Kasumi-1 (cell line): Measurements from ENCODE around the gene ZFAND2B.

Source experiments
- DNase-seq, 2 experiments: peaks; one replicate each; lab custom pipeline; 2025; lab: John Stamatoyannopoulos, UW

The ZFAND2B gene

DNA sequence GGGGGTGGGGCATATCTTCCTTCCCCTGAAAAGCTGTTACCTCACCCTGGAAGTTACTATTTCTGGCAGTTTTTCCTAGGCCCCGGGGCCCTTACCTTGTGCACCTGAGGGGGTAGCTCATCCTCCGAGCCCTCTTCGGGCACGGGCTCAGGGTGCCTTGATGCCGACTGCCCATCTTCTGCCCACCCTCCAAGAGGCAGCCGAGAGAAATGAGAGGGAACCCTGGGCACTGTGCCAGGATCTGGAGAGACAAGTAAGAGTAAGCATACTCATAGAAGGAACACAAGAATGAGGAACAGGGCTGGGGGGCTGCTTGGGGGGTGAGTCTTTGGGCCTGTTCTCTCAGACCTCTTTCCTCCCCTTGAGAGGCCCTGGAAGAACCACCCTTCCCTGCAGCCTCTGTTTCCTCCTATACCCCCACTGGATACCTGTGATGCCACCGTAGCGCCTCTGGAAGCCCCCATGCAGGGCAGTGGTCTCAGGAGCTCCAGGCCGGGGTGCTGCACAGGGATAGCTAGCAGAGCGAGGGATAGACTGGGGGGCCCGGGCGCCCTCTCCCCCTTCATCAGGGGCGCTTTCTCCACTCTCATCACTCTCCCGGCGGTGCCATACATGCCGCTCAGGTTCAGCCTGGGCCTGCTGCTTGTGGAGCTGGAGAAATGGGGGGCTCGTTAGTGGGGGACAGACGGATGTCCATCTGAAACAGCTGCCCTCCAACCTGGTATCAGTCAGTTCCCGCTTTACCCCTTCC lies 14.2 kb downstream of the ZFAND2B start:
- DNase-seq, result peak in 1 of 2 experiments; percentile 0

GRCh38 chr2:219221957-219222518 lies 15.5 kb downstream of the ZFAND2B start:
- DNase-seq, result no peak

- no peak for DNase-seq
These were observed 17.4 kb downstream of the ZFAND2B start for GRCh38 chr2:219223831-219224610.

DNA sequence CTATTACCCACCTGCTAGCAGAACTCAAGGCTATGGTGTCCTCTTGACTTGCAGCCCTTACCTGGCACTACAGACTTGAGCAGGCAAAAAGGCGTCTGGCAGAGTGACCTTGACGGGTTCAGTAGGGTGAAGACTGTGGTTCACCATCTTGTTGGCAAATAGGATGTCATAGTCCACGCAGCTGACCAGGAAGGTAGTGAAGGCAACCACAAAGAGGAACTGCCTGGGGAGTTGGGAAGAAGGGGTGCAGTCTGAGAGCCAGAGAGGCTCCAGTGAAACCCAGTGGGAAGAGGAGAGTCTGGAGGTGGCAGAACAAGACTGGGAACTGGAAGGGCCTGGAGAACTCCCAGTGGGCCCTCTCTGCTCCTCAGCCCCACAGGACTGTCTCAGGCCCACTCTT lies 18.8 kb downstream of the ZFAND2B start:
- DNase-seq, result no peak

- DNase-seq, result peak in 1 of 2 experiments; percentile 4
These were observed 21.7 kb downstream of the ZFAND2B start for GRCh38 chr2:219228041-219228910.

DNA sequence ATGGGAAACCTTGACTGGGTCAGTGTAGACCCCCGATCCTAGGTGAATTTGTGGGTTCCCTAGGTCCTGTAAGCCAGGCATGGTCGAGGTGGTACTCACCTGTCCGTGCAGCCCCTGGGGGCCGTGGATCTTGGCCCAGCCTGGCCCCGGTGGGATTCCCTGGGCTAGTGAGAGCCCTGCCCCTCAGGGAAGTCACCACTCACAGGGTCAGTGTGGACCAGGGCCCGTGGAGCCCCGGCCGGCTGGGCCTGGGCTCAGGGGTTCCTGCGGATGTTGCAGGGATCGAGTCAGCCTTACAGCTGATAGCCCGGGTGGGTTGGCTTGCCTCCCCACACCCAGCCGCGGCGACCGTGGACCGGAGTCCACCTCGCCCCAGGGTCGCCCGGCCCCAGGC lies 22.3 kb downstream of the ZFAND2B start:
- no peak for DNase-seq

- DNase-seq, result peak; percentile 87 to 90
These were observed 22.9 kb downstream of the ZFAND2B start, which contains the start of the genes ANKZF1 and ATG9A for GRCh38 chr2:219229305-219230058. Gene ANKZF1, plus strand, starts transcription at chr2:219229806. Its CDS starts 452 bp downstream, at chr2:219230258. Gene ATG9A, minus strand, starts transcription at chr2:219229636. Its CDS starts 1,612 bp downstream, at chr2:219228024.

- peak; percentile 18 to 32 for DNase-seq
These were observed 23.5 kb downstream of the ZFAND2B start for GRCh38 chr2:219230059-219230540.

- DNase-seq, result no peak
These were observed 27.7 kb downstream of the ZFAND2B start for GRCh38 chr2:219234331-219234730.

DNA sequence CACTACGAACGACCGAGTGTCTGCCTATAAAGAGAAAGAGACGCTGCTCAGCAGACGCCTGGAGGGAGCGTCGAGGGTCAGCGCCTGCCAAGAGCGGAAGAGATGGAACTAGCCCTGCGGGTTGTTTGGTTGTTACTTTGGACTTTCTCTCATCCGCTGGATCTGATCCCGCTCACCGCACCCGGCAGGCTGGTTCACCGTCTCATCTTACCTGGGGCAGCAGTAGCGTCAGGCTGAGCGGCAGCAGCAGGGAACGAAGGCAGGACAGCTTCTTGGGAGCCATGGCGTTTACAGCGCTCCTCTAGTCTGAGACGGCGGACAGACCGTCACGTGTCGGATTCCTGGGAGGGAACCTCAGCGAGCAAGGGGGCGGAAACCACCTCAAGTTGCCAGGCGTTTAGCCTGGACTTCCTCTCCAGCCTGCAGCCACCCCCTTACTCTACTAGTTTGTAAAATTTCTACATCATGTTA lies 36.7 kb downstream of the ZFAND2B start:
- no peak for DNase-seq

GRCh38 chr2:219244789-219245147 lies 38.2 kb downstream of the ZFAND2B start:
- no peak for DNase-seq

GRCh38 chr2:219245148-219245898 lies 38.7 kb downstream of the ZFAND2B start, which contains the start of the genes GLB1L and STK16:
Gene GLB1L, minus strand, starts transcription at chr2:219245444. Its CDS starts 1,871 bp downstream, at chr2:219243573.
Gene STK16, plus strand, starts transcription at chr2:219245479. Its CDS starts 521 bp downstream, at chr2:219246000.
- DNase-seq, result peak; percentile 27 to 39

- no peak for DNase-seq
These were observed 39.3 kb downstream of the ZFAND2B start for GRCh38 chr2:219245899-219246230.

DNA sequence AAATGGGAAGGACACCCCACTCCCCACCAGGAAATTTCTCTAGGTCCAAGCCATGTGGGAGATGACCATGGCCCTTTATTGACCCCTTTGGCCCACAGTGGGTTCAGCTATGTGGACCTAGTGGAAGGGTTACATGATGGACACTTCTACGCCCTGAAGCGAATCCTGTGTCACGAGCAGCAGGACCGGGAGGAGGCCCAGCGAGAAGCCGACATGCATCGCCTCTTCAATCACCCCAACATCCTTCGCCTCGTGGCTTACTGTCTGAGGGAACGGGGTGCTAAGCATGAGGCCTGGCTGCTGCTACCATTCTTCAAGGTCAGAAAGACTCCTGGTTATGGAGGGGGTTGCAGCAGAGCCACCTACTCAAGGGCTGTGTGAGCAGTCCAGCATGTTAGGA lies 40.0 kb downstream of the ZFAND2B start:
- DNase-seq, result no peak

DNA sequence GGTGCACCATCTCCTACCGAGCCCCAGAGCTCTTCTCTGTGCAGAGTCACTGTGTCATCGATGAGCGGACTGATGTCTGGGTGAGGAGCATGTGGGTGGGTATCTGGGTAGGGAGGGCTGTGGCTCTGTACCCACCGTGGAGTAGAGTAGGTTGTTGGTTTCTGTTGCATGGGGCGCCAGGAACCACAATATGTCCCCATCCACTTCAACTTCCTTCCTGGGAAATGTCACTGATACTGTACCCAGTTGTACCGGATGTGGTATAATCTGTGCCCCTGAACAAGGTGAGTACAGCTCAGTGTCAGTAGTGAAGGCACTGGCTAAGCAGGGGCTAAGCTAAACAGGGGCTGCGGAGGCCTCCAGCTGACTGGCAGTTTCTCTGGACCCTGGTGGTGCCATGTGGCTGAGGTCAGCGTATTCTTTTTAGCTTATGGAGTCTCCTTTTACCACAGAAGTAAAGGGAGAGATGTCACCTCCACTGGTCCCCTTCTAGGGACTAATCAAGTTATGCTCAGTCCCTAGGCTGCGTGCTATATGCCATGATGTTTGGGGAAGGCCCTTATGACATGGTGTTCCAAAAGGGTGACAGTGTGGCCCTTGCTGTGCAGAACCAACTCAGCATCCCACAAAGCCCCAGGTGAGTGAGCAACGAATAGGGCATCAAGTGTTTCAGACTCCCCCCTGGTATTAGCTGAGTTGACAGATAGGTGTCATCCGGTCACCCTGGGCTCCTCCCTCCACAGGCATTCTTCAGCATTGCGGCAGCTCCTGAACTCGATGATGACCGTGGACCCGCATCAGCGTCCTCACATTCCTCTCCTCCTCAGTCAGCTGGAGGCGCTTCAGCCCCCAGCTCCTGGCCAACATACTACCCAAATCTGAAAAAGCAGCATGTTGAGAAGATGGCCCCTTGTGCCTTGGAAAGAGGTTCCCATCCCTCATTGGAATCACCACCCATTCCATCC lies 41.4 kb downstream of the ZFAND2B start:
- DNase-seq, result peak; percentile 11 to 42

GRCh38 chr2:219248845-219249202 lies 42.2 kb downstream of the ZFAND2B start:
- DNase-seq, result no peak

- DNase-seq, result peak; percentile 63 to 67
These were observed 42.8 kb downstream of the ZFAND2B start for GRCh38 chr2:219249203-219249980.
